SK-N-SH treated with all-trans-retinoic acid at 6 μM for 48 hours (cell line): ENCODE results near the gene ADCY9.

Experiments
- ATAC-seq: fragments of 200-7000 bp; cut with Tn5 transposase; 3 replicates; pipeline ENCODE4 v1.9.1; 2020; ENCODE audit warnings: mild to moderate bottlenecking, moderate library complexity
- ARNTL ChIP-seq: fragments of 450-650 bp; formaldehyde crosslinking; IDR thresholded peaks from 2 replicates; pipeline ENCODE4 v1.5.0; 2020; ENCODE audit warnings: low read depth, mild to moderate bottlenecking, moderate library complexity, borderline replicate concordance
- BACH2 ChIP-seq: fragments of 250-450 bp; sonication (Bioruptor Pico); IDR thresholded peaks from 2 replicates; pipeline ENCODE4 v1.9.0; 2021; ENCODE audit warnings: mild to moderate bottlenecking, borderline replicate concordance
- CSDC2 ChIP-seq: fragments of 250-450 bp; sonication (Bioruptor Pico); IDR thresholded peaks from 2 replicates; pipeline ENCODE4 v1.5.0; 2020; ENCODE audit warnings: mild to moderate bottlenecking, moderate library complexity
- ESRRG ChIP-seq: fragments of 250-450 bp; sonication (Bioruptor Pico); IDR thresholded peaks from 2 replicates; pipeline ENCODE4 v1.6.1; 2021; ENCODE audit warnings: mild to moderate bottlenecking
- GLIS3 ChIP-seq: fragments of 250-450 bp; sonication (Bioruptor Pico); IDR thresholded peaks from 2 replicates; pipeline ENCODE4 v1.5.0; 2020; ENCODE audit warnings: mild to moderate bottlenecking, moderate library complexity
- ISL1 ChIP-seq: fragments of 250-450 bp; sonication (Bioruptor Pico); IDR thresholded peaks from 2 replicates; pipeline ENCODE4 v2.1.2; 2022; ENCODE audit warnings: mild to moderate bottlenecking, moderate library complexity
- OSR1 ChIP-seq: fragments of 250-450 bp; sonication (Bioruptor Pico); IDR thresholded peaks from 2 replicates; pipeline ENCODE4 v1.8.0; 2022; ENCODE audit warnings: moderate library complexity, mild to moderate bottlenecking, inconsistent platforms
- PPARA ChIP-seq: fragments of 250-450 bp; sonication (Bioruptor Pico); IDR thresholded peaks from 2 replicates; pipeline ENCODE4 v1.5.0; 2020; ENCODE audit warnings: mild to moderate bottlenecking, borderline replicate concordance
- RARB ChIP-seq: fragments of 250-450 bp; sonication (Bioruptor Pico); IDR thresholded peaks from 2 replicates; pipeline ENCODE4 v1.8.0; 2021; ENCODE audit warnings: mild to moderate bottlenecking, moderate library complexity
- SNAI2 ChIP-seq: fragments of 250-450 bp; sonication (Bioruptor Pico); IDR thresholded peaks from 2 replicates; pipeline ENCODE4 v1.5.0; 2020; ENCODE audit warnings: mild to moderate bottlenecking, moderate library complexity
- TCF4 ChIP-seq: fragments of 250-450 bp; sonication (Bioruptor Pico); IDR thresholded peaks from 2 replicates; pipeline ENCODE4 v1.8.0; 2021; ENCODE audit warnings: mild to moderate bottlenecking, moderate library complexity, borderline replicate concordance
- TOX ChIP-seq: fragments of 250-450 bp; sonication (Bioruptor Pico); IDR thresholded peaks from 2 replicates; pipeline ENCODE4 v1.8.0; 2021; ENCODE audit warnings: mild to moderate bottlenecking, moderate library complexity, borderline replicate concordance
- ZC3H10 ChIP-seq: fragments of 250-450 bp; sonication (Bioruptor Pico); IDR thresholded peaks from 2 replicates; pipeline ENCODE4 v1.5.1; 2021; ENCODE audit warnings: mild to moderate bottlenecking, moderate library complexity
- ZFP3 ChIP-seq: fragments of 250-450 bp; sonication (Bioruptor Pico); IDR thresholded peaks from 2 replicates; pipeline ENCODE4 v1.5.0; 2020; ENCODE audit warnings: mild to moderate bottlenecking, moderate library complexity
- ZFP30 ChIP-seq: fragments of 450-650 bp; formaldehyde crosslinking; IDR thresholded peaks from 2 replicates; pipeline ENCODE4 v1.5.0; 2022; ENCODE audit warnings: mild to moderate bottlenecking, moderate library complexity
- ZNF565 ChIP-seq: fragments of 450-650 bp; formaldehyde crosslinking; conservative IDR thresholded peaks from 2 replicates; pipeline ENCODE4 v1.5.0; 2020; ENCODE audit warnings: low read depth, mild to moderate bottlenecking, moderate library complexity
- ZNF70 ChIP-seq: fragments of 450-650 bp; formaldehyde crosslinking; IDR thresholded peaks from 2 replicates; pipeline ENCODE4 v1.5.0; 2020; ENCODE audit warnings: mild to moderate bottlenecking, moderate library complexity
- ZNF8 ChIP-seq: fragments of 450-650 bp; formaldehyde crosslinking; IDR thresholded peaks from 2 replicates; pipeline ENCODE4 v1.5.0; 2020; ENCODE audit warnings: mild to moderate bottlenecking, moderate library complexity
- TF ChIP-seq, protein P1 (sequence below): fragments of 250-450 bp; sonication (Bioruptor Pico); IDR thresholded peaks from 2 replicates; pipeline ENCODE4 v1.5.1; 2021; ENCODE audit warnings: mild to moderate bottlenecking, moderate library complexity
- TF ChIP-seq, protein P2 (sequence below): fragments of 250-450 bp; sonication (Bioruptor Pico); IDR thresholded peaks from 2 replicates; pipeline ENCODE4 v1.8.0; 2021; ENCODE audit warnings: low read depth, mild to moderate bottlenecking, moderate library complexity, borderline replicate concordance
- TF ChIP-seq, protein P3 (sequence below): fragments of 250-450 bp; sonication (Bioruptor Pico); IDR thresholded peaks from 2 replicates; pipeline ENCODE4 v1.5.1; 2020; ENCODE audit warnings: low read depth, mild to moderate bottlenecking, moderate library complexity
- TF ChIP-seq, protein P4 (sequence below): fragments of 250-450 bp; sonication (Bioruptor Pico); IDR thresholded peaks from 2 replicates; pipeline ENCODE4 v1.5.0; 2020; ENCODE audit warnings: mild to moderate bottlenecking, moderate library complexity

Gene ADCY9

DNA sequence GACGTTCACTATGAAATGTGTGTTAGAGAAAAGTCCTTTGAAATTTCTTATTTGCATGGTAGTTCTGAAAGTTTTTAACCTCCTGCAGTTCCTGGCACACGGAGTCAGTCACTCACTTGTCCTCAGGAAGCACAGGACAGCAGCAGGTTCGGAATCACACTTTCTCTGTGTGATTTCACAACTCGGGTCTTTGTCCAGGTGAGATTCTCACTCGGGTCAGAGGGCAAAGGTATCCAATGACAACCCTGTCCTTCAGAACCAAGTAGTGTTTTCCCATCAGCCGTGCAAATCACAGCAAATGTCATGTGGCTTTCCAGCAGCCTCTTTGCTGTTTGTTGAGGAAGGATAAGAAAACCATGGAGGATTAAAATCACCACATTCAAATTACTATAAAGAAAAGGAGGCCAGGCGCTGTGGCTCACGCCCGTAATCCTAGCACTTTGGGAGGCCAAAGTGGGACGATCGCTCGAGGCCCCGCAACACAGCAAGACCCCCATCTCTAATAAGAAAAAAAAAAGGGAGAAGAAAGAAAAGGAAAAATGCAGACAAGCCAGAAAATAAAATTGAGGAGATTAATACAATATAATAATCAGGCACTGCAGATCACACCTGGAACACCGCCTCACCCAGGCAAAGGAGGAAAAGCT is 22.0 kb downstream of the ADCY9 start:
- ATAC-seq = no peak
- no peak for TF ChIP-seq TOX (CRISPR knock-in tag)
- no peak for TF ChIP-seq ISL1 (CRISPR knock-in tag)
- TF ChIP-seq ARNTL = no peak
- TF ChIP-seq ESRRG (CRISPR knock-in tag) = no peak
- no peak for TF ChIP-seq OSR1
- TF ChIP-seq GLIS3 = no peak
- no peak for TF ChIP-seq CSDC2
- no peak for TF ChIP-seq ZFP30
- TF ChIP-seq ZC3H10 (CRISPR knock-in tag) = no peak
- TF ChIP-seq ZNF8 = no peak
- no peak for TF ChIP-seq PPARA (CRISPR knock-in tag)
- TF ChIP-seq, protein P1, sequence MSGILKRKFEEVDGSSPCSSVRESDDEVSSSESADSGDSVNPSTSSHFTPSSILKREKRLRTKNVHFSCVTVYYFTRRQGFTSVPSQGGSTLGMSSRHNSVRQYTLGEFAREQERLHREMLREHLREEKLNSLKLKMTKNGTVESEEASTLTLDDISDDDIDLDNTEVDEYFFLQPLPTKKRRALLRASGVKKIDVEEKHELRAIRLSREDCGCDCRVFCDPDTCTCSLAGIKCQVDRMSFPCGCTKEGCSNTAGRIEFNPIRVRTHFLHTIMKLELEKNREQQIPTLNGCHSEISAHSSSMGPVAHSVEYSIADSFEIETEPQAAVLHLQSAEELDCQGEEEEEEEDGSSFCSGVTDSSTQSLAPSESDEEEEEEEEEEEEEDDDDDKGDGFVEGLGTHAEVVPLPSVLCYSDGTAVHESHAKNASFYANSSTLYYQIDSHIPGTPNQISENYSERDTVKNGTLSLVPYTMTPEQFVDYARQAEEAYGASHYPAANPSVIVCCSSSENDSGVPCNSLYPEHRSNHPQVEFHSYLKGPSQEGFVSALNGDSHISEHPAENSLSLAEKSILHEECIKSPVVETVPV (CRISPR knock-in tag) = no peak

DNA sequence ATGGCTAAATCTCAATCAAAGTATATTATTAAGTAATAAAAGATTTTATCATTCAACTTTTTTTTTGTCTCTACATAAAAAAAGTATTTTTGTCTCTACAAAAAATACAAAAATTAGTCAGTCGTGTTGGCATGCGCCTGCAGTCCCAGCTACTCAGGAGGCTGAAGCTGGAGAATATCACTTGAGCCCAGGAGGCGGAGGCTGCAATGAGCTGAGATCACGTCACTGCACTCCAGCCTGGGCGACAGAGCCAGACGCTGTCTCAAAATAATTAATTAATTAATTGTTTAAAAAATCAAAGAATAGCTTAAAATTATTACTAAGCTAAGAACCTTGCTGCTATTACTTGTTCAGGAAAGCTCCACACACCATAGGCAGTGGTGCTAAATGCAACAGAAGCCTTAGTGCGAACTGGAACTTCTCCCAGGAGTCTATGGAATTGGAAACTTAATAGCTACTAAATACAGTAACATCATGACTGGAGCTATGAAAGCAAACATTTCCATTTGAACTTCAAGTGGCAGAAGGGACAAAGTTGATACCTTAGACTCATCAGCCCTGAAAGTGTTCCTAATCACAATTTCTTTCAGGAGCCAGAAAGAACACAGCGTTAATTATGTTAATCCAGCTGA is 22.6 kb downstream of the ADCY9 start:
- peak; percentile 40; the same call in 2 of the 3 replicates for ATAC-seq

DNA sequence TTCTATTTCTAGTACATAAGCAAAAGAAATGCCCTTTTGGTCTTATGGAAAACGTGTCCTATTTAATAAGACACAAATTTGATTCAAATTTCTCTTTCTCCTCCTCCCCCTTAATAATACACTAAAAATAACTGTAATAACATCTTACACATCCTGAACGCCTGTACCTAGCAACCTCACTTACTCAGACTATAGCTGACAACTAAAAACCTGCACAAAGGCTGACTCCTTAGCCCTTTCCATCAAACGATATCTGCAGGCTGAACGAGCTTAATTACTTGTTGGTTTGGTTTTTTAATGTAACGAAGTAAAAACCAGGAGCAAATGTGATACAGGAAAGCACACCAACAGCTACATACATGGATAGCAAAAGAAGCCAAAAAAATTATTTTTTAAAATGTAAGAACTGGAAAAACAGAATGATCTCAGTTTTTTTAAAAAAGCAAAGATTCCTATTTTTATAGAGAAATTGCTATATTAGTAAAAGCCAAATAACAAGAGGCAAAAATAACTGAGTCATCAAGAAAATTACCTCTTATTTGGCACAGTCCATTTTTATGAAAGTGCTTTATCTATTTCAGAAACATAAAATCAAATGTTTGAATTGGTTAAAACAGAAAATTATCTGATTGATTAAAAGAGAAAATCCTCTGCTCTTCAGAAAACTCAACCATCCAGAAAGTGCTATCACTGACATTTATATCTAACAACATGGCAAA is 23.5 kb downstream of the ADCY9 start:
- ATAC-seq = no peak
- TF ChIP-seq ESRRG (CRISPR knock-in tag) (no peak), ZC3H10 (CRISPR knock-in tag) (no peak), ZNF565 (no peak), ZNF70 (CRISPR knock-in tag) (no peak), TCF4 (CRISPR knock-in tag) (no peak), BACH2 (no peak), PPARA (CRISPR knock-in tag) (no peak), ZFP3 (CRISPR knock-in tag) (no peak), CSDC2 (no peak)
- TF ChIP-seq, protein P1 (CRISPR knock-in tag) = no peak
- TF ChIP-seq, protein P2, sequence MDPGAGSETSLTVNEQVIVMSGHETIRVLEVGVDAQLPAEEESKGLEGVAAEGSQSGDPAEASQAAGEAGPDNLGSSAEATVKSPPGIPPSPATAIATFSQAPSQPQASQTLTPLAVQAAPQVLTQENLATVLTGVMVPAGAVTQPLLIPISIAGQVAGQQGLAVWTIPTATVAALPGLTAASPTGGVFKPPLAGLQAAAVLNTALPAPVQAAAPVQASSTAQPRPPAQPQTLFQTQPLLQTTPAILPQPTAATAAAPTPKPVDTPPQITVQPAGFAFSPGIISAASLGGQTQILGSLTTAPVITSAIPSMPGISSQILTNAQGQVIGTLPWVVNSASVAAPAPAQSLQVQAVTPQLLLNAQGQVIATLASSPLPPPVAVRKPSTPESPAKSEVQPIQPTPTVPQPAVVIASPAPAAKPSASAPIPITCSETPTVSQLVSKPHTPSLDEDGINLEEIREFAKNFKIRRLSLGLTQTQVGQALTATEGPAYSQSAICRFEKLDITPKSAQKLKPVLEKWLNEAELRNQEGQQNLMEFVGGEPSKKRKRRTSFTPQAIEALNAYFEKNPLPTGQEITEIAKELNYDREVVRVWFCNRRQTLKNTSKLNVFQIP (CRISPR knock-in tag) = no peak
- TF ChIP-seq, all 23 proteins: peak for 0

More for the DNA sequence above, 22.6 kb downstream of the ADCY9 start:
- TF ChIP-seq TCF4 (CRISPR knock-in tag) (no peak), ZFP3 (CRISPR knock-in tag) (no peak), ZNF70 (CRISPR knock-in tag) (no peak), CSDC2 (no peak), BACH2 (no peak), ESRRG (CRISPR knock-in tag) (no peak), RARB (CRISPR knock-in tag) (no peak), SNAI2 (CRISPR knock-in tag) (no peak), ZFP30 (no peak), ZNF565 (no peak), ARNTL (no peak), ZNF8 (no peak), ZC3H10 (CRISPR knock-in tag) (no peak), ISL1 (CRISPR knock-in tag) (no peak)
- TF ChIP-seq, protein P3, sequence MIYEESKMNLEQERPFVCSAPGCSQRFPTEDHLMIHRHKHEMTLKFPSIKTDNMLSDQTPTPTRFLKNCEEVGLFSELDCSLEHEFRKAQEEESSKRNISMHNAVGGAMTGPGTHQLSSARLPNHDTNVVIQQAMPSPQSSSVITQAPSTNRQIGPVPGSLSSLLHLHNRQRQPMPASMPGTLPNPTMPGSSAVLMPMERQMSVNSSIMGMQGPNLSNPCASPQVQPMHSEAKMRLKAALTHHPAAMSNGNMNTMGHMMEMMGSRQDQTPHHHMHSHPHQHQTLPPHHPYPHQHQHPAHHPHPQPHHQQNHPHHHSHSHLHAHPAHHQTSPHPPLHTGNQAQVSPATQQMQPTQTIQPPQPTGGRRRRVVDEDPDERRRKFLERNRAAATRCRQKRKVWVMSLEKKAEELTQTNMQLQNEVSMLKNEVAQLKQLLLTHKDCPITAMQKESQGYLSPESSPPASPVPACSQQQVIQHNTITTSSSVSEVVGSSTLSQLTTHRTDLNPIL (CRISPR knock-in tag) = no peak
- TF ChIP-seq, protein P4, sequence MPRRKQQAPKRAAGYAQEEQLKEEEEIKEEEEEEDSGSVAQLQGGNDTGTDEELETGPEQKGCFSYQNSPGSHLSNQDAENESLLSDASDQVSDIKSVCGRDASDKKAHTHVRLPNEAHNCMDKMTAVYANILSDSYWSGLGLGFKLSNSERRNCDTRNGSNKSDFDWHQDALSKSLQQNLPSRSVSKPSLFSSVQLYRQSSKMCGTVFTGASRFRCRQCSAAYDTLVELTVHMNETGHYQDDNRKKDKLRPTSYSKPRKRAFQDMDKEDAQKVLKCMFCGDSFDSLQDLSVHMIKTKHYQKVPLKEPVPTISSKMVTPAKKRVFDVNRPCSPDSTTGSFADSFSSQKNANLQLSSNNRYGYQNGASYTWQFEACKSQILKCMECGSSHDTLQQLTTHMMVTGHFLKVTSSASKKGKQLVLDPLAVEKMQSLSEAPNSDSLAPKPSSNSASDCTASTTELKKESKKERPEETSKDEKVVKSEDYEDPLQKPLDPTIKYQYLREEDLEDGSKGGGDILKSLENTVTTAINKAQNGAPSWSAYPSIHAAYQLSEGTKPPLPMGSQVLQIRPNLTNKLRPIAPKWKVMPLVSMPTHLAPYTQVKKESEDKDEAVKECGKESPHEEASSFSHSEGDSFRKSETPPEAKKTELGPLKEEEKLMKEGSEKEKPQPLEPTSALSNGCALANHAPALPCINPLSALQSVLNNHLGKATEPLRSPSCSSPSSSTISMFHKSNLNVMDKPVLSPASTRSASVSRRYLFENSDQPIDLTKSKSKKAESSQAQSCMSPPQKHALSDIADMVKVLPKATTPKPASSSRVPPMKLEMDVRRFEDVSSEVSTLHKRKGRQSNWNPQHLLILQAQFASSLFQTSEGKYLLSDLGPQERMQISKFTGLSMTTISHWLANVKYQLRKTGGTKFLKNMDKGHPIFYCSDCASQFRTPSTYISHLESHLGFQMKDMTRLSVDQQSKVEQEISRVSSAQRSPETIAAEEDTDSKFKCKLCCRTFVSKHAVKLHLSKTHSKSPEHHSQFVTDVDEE (CRISPR knock-in tag) = no peak
- TF ChIP-seq, all 23 proteins: peak for 0
